Activated naive CD8-positive, alpha-beta T cell treated with anti-CD3 and anti-CD28 coated beads, Interleukin-2, amount 50 U/mL, for 24 hours (primary cell): ENCODE measurements around the gene CCDC30.
"Not testable (repeated sequence)": the region's sequence is repeated elsewhere in the genome, so short reads cannot be mapped to it uniquely, and the experiment has no call there.

Experiments
- ATAC-seq: fragments of 150-1000 bp; cut with Tn5 transposase; one replicate; pipeline ENCODE4 v1.10.0; 2021
- DNase-seq: peaks from one replicate; pipeline ENCODE4 v3.0.0; 2021
- H3K27ac Mint-ChIP-seq: one replicate; pipeline ENCODE4 v1.8.0; 2021; ENCODE audit warnings: mild to moderate bottlenecking, mixed read lengths
- H3K27me3 Mint-ChIP-seq: one replicate; pipeline ENCODE4 v1.8.0; 2021; ENCODE audit warnings: mixed read lengths
- H3K36me3 Mint-ChIP-seq: one replicate; pipeline ENCODE4 v1.8.0; 2021; ENCODE audit warnings: low read depth, mixed read lengths
- H3K4me1 Mint-ChIP-seq: one replicate; pipeline ENCODE4 v1.8.0; 2021; ENCODE audit warnings: mixed read lengths
- H3K4me3 Mint-ChIP-seq: one replicate; pipeline ENCODE4 v1.8.0; 2021; ENCODE audit warnings: mild to moderate bottlenecking, moderate library complexity, mixed read lengths
- H3K9me3 Mint-ChIP-seq: one replicate; pipeline ENCODE4 v1.8.0; 2021; ENCODE audit warnings: mixed read lengths

CCDC30 gene

GRCh38 chr1:42675467-42675866 lies 212.4 kb downstream of the CCDC30 start:
- Mint-ChIP-seq H3K27ac (no peak overlapping the region), H3K9me3 (no peaks in the 10 kb centered on the region), H3K4me3 (no peak overlapping the region), H3K36me3 (peaks cover 34% of the 10 kb centered on the region), H3K27me3 (no peaks in the 10 kb centered on the region), H3K4me1 (peaks cover 9% of the 10 kb centered on the region)
- no peak for DNase-seq
- ATAC-seq: no peak

- Mint-ChIP-seq H3K36me3 (peaks cover 33% of the 10 kb centered on the region), H3K4me1 (peaks cover 19% of the 10 kb centered on the region), H3K4me3 (no peak overlapping the region), H3K27me3 (no peaks in the 10 kb centered on the region), H3K9me3 (no peaks in the 10 kb centered on the region), H3K27ac (no peak overlapping the region)
- no peak for DNase-seq
- no peak for ATAC-seq
These were observed 213.5 kb downstream of the CCDC30 start for GRCh38 chr1:42676534-42677087.

- peaks cover 34% of the 10 kb centered on the region for H3K4me1 Mint-ChIP-seq
- no peak for DNase-seq
- H3K9me3 Mint-ChIP-seq: no peaks in the 10 kb centered on the region
- no peak overlapping the region for H3K4me3 Mint-ChIP-seq
- ATAC-seq: no peak
- no peaks in the 10 kb centered on the region for H3K27me3 Mint-ChIP-seq
- peaks cover 34% of the 10 kb centered on the region for H3K36me3 Mint-ChIP-seq
- H3K27ac Mint-ChIP-seq: no peak overlapping the region
These were observed 216.4 kb downstream of the CCDC30 start for GRCh38 chr1:42679364-42679983.

GRCh38 chr1:42680055-42680454 lies 217.0 kb downstream of the CCDC30 start:
- ATAC-seq (no peak), DNase-seq (no peak)
- Mint-ChIP-seq H3K4me3 (peak overlapping the region; percentile 96), H3K36me3 (peaks cover 35% of the 10 kb centered on the region), H3K9me3 (no peaks in the 10 kb centered on the region), H3K27ac (no peak overlapping the region), H3K4me1 (peaks cover 39% of the 10 kb centered on the region), H3K27me3 (no peaks in the 10 kb centered on the region)

- DNase-seq: no peak
- Mint-ChIP-seq H3K4me1 (peaks cover 49% of the 10 kb centered on the region), H3K27ac (peak overlapping the region; percentile 96), H3K36me3 (peaks cover 39% of the 10 kb centered on the region), H3K9me3 (no peaks in the 10 kb centered on the region), H3K4me3 (peak overlapping the region; percentile 96), H3K27me3 (no peaks in the 10 kb centered on the region)
- no peak for ATAC-seq
These were observed 218.0 kb downstream of the CCDC30 start for GRCh38 chr1:42680921-42681683.

- Mint-ChIP-seq H3K27me3 (no peaks in the 10 kb centered on the region), H3K36me3 (peaks cover 44% of the 10 kb centered on the region), H3K9me3 (no peaks in the 10 kb centered on the region), H3K4me1 (peaks cover 57% of the 10 kb centered on the region), H3K4me3 (peak within 1 kb of the TSS; percentile 97), H3K27ac (peak within 1 kb of the TSS; percentile 96)
- DNase-seq (peak; percentile 95), ATAC-seq (peak; percentile 93)
These were observed 218.8 kb downstream of the CCDC30 start, which contains the start of gene YBX1 for GRCh38 chr1:42681741-42682483. Gene YBX1, plus strand, starts transcription at chr1:42682418. Its CDS starts 148 bp downstream, at chr1:42682566.

- peaks cover 47% of the 10 kb centered on the region for H3K36me3 Mint-ChIP-seq
- peak overlapping the region; percentile 96 for H3K4me3 Mint-ChIP-seq
- not testable (repeated sequence) for H3K27me3 Mint-ChIP-seq, DNase-seq, H3K9me3 Mint-ChIP-seq
- ATAC-seq: peak; percentile 1
- peaks cover 62% of the 10 kb centered on the region for H3K4me1 Mint-ChIP-seq
- H3K27ac Mint-ChIP-seq: peak overlapping the region; percentile 96
These were observed 219.3 kb downstream of the CCDC30 start for GRCh38 chr1:42682484-42682738.

- H3K36me3 Mint-ChIP-seq: peaks cover 52% of the 10 kb centered on the region
- peak overlapping the region; percentile 96 for H3K27ac Mint-ChIP-seq
- peak; percentile 23 for ATAC-seq
These were observed 219.8 kb downstream of the CCDC30 start for GRCh38 chr1:42682739-42683531.

GRCh38 chr1:42684139-42684538 lies 221.1 kb downstream of the CCDC30 start:
- ATAC-seq (no peak), DNase-seq (peak; percentile 14)
- Mint-ChIP-seq H3K36me3 (peaks cover 61% of the 10 kb centered on the region), H3K27ac (peak overlapping the region; percentile 96), H3K27me3 (no peaks in the 10 kb centered on the region), H3K9me3 (no peaks in the 10 kb centered on the region), H3K4me3 (peak overlapping the region; percentile 97), H3K4me1 (peaks cover 80% of the 10 kb centered on the region)

More at GRCh38 chr1:42682739-42683531, 219.8 kb downstream of the CCDC30 start:
- peaks cover 67% of the 10 kb centered on the region for H3K4me1 Mint-ChIP-seq
- peak; percentile 73 for DNase-seq
- H3K9me3 Mint-ChIP-seq: no peaks in the 10 kb centered on the region
- H3K27me3 Mint-ChIP-seq: no peaks in the 10 kb centered on the region
- peak overlapping the region; percentile 97 for H3K4me3 Mint-ChIP-seq

- peak overlapping the region; percentile 9 for H3K27ac Mint-ChIP-seq
These were observed 223.3 kb downstream of the CCDC30 start for GRCh38 chr1:42686418-42686817.

GRCh38 chr1:42689912-42690311 lies 226.8 kb downstream of the CCDC30 start:
- Mint-ChIP-seq H3K36me3 (peaks cover 87% of the 10 kb centered on the region), H3K4me1 (peaks cover 92% of the 10 kb centered on the region), H3K27ac (peak overlapping the region; percentile 37), H3K27me3 (no peaks in the 10 kb centered on the region), H3K4me3 (peak overlapping the region; percentile 97), H3K9me3 (no peaks in the 10 kb centered on the region)
- DNase-seq: no peak
- no peak for ATAC-seq

More at GRCh38 chr1:42686418-42686817, 223.3 kb downstream of the CCDC30 start:
- Mint-ChIP-seq H3K4me3 (peak overlapping the region; percentile 97), H3K27me3 (no peaks in the 10 kb centered on the region), H3K36me3 (peaks cover 78% of the 10 kb centered on the region), H3K4me1 (peaks cover 84% of the 10 kb centered on the region), H3K9me3 (no peaks in the 10 kb centered on the region)
- ATAC-seq: no peak
- no peak for DNase-seq

- DNase-seq (no peak), ATAC-seq (peak; percentile 85)
- H3K4me3 Mint-ChIP-seq: peak overlapping the region; percentile 8
- H3K9me3 Mint-ChIP-seq: no peaks in the 10 kb centered on the region
- H3K4me1 Mint-ChIP-seq: peaks cover 87% of the 10 kb centered on the region
- H3K27me3 Mint-ChIP-seq: no peaks in the 10 kb centered on the region
- peaks cover 87% of the 10 kb centered on the region for H3K36me3 Mint-ChIP-seq
- H3K27ac Mint-ChIP-seq: peak overlapping the region; percentile 42
These were observed 227.5 kb downstream of the CCDC30 start for GRCh38 chr1:42690477-42691156.

- ATAC-seq: no peak
- Mint-ChIP-seq H3K4me1 (peaks cover 87% of the 10 kb centered on the region), H3K27me3 (no peaks in the 10 kb centered on the region), H3K36me3 (peaks cover 88% of the 10 kb centered on the region), H3K9me3 (no peaks in the 10 kb centered on the region), H3K4me3 (peak overlapping the region; percentile 8), H3K27ac (peak overlapping the region; percentile 52)
- DNase-seq: no peak
These were observed 228.0 kb downstream of the CCDC30 start for GRCh38 chr1:42691157-42691498.
